GM10847 (cell line): ENCODE results near the gene FHOD3.

Source experiments
- POLR2A ChIP-seq: IDR thresholded peaks from 2 replicates; pipeline ENCODE4 v1.6.1; 2011; ENCODE audit not compliant: insufficient read length; ENCODE audit errors: extremely low read depth

The FHOD3 gene

GRCh38 chr18:36530676-36531405 is 233.3 kb downstream of the FHOD3 start:
- no peak for TF ChIP-seq POLR2A

GRCh38 chr18:36531636-36532035 is 234.1 kb downstream of the FHOD3 start:
- no peak for TF ChIP-seq POLR2A

GRCh38 chr18:36532394-36532793 is 234.9 kb downstream of the FHOD3 start:
- no peak for TF ChIP-seq POLR2A

- TF ChIP-seq POLR2A = no peak
Measured at GRCh38 chr18:36532815-36533214, 235.3 kb downstream of the FHOD3 start.

- TF ChIP-seq POLR2A = no peak
Measured at GRCh38 chr18:36533446-36534153, 236.1 kb downstream of the FHOD3 start.

- no peak for TF ChIP-seq POLR2A
Measured at GRCh38 chr18:36534154-36534688, 236.7 kb downstream of the FHOD3 start.

- no peak for TF ChIP-seq POLR2A
Measured at GRCh38 chr18:36535202-36535935, 237.9 kb downstream of the FHOD3 start.

- no peak for TF ChIP-seq POLR2A
Measured at GRCh38 chr18:36536426-36536825, 238.9 kb downstream of the FHOD3 start.

- TF ChIP-seq POLR2A = no peak
Measured at GRCh38 chr18:36537289-36537688, 239.8 kb downstream of the FHOD3 start.

- no peak for TF ChIP-seq POLR2A
Measured at GRCh38 chr18:36539674-36540231, 242.2 kb downstream of the FHOD3 start.

- no peak for TF ChIP-seq POLR2A
Measured at GRCh38 chr18:36543030-36543429, 245.5 kb downstream of the FHOD3 start.

GRCh38 chr18:36543991-36544725 is 246.6 kb downstream of the FHOD3 start:
- no peak for TF ChIP-seq POLR2A

- TF ChIP-seq POLR2A = no peak
Measured at GRCh38 chr18:36545821-36546427, 248.4 kb downstream of the FHOD3 start.

GRCh38 chr18:36546876-36547275 is 249.4 kb downstream of the FHOD3 start:
- no peak for TF ChIP-seq POLR2A

- TF ChIP-seq POLR2A = no peak
Measured at GRCh38 chr18:36547544-36547943, 250.0 kb downstream of the FHOD3 start.

GRCh38 chr18:36558234-36558633 is 260.7 kb downstream of the FHOD3 start:
- TF ChIP-seq POLR2A = no peak
